GM19463 (cell line): ENCODE measurements around the gene OR10G4.
"Not testable (repeated sequence)": the region's sequence is repeated elsewhere in the genome, so short reads cannot be mapped to it uniquely, and the experiment has no call there.

Source experiments
- ATAC-seq: cut with Tn5 transposase; IDR thresholded peaks from one replicate; pipeline ENCODE4 v1.9.1; 2021; ENCODE audit warnings: mild to moderate bottlenecking, moderate library complexity; ENCODE audit not compliant: unreplicated experiment

OR10G4 gene, protein sequence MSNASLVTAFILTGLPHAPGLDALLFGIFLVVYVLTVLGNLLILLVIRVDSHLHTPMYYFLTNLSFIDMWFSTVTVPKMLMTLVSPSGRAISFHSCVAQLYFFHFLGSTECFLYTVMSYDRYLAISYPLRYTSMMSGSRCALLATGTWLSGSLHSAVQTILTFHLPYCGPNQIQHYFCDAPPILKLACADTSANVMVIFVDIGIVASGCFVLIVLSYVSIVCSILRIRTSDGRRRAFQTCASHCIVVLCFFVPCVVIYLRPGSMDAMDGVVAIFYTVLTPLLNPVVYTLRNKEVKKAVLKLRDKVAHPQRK

DNA sequence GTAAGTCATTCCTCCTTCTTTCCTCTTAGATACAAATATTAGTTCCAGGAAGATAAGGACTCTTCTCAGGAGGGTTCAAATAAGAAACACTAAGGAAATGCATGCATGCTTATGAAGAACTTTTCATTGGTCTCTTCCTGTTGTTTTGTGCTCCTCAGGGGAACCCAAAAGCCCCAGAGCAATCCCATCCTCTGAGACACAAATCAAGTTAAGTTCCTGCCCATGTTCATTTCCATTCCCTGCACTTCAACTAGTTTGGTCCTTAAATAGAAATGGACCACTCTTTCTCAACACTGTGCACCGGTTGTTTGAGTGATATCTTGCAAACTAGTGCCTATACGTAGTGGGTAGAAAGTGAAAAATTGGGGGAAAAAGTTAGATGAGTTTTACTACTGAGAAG lies at the start of gene OR10G4:
TSS of gene OR10G4 (plus strand) at position 301 of the 400 bp plus-strand sequence. CDS start 2,578 bp downstream, outside the sequence.
- ATAC-seq = no peak

DNA sequence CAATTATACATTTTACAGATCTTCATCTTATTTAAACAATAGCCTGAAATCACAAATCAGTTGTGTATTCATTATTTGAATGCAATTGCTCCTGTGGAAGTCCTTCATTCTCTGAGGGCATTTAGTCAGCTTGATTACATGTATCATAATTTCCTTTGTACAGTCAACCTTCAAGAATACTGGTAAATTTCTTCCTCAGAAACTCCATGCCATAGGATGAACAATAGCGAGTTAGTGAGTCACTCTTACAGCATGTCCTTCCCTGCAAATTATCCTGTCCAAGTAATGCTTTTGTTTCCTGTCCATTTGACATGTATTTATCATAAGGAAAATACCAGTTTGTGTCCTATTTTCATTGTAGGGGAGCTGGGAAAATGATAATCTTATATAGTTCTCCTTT lies 39.0 kb upstream of the OR10G4 start:
- ATAC-seq = no peak

GRCh38 chr11:123976770-123977560 lies 35.8 kb upstream of the OR10G4 start:
- no peak for ATAC-seq

- no peak for ATAC-seq
Measured at GRCh38 chr11:123977731-123978347, 35.0 kb upstream of the OR10G4 start, which contains the start of gene OR10S1. OR10S1 (minus strand) TSS chr11:123977781; CDS start chr11:123977664, 117 bp downstream.

DNA sequence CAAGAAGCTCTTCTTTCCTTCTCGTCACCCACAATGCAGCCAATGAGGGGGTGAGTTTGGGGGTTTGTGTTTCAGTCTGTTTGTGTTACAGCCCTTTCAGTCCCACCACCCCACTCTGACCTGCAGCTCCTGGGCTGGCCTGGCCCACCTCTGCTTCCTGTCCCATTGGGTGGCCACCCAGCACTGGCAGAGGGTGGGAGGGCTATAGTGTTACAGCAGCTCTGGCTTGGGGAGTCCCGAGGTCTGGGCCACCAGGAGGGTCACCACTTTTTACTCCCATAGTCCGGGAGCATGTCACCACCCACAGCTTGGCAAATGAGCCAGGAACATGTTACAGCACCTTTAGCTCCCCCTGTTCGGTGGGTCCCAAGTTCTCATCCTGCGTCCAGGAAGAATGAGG lies 33.5 kb upstream of the OR10G4 start:
- ATAC-seq = no peak

DNA sequence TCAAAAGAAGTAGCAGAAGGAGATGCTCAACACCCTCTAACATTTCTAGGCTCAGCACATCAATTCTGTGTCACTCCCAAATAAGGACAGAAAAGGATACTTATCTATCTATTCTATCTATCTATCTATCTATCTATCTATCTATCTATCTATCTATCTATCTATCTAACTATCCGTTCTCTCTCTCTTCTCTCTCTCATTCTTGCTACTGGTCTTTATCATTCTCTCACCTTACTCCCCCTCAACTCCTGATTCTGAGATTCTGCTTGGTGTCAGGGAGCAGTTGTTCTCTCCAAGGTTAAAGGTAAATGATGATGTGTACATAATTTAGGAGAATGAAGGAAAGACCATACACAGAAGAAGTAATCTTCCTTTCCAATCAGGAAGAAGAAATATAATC lies 17.7 kb upstream of the OR10G4 start, which contains the start of gene OR10G6:
TSS of gene OR10G6 (minus strand) at position 43 of the 400 bp plus-strand sequence. CDS start at position 43, 0 bp downstream.
- no peak for ATAC-seq

DNA sequence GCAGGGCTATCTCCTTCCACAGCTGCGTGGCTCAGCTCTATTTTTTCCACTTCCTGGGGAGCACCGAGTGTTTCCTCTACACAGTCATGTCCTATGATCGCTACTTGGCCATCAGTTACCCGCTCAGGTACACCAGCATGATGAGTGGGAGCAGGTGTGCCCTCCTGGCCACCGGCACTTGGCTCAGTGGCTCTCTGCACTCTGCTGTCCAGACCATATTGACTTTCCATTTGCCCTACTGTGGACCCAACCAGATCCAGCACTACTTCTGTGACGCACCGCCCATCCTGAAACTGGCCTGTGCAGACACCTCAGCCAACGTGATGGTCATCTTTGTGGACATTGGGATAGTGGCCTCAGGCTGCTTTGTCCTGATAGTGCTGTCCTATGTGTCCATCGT lies 3.0 kb downstream of the OR10G4 start:
- ATAC-seq = not testable (repeated sequence)

DNA sequence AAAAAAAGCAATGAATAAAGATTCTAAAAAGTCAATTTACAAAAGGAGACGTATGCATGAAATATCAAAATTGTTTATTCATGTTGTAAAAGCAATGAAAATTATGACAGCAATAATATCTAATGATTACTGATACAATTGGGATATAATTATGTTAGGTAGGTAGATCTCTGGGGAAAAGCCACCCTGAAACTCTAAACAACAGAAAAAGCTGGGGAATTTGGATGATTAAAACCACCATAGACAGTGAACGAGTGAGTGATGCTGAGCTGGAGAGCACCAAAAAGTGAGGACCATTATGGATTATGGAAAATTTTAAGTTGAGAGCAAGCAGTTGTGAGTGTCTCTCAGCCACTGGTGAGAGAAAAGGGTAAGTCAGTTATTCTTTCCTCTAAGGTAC lies 13.7 kb downstream of the OR10G4 start, which contains the start of gene OR10G8:
TSS of gene OR10G8 (plus strand) at position 301 of the 400 bp plus-strand sequence. CDS start 2,825 bp downstream, outside the sequence.
- ATAC-seq = no peak

DNA sequence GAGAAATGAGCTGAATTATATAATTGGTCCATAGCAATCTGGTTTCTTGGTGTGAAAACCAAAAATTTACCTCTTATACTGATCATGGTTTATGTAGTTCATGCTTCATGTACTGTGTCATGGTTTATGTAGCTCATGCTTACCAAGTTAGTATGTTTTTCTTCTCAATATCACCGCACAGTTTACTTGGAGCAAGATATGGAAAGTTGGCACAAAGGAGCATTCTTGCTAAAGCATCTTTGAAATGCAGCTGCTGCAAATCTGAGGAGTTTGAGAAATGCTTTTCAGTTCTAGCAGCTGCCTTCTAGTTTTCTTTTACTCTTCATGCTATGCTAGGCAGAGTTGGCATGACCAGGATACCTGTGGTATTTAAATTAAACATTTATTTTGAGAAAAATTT lies 23.9 kb downstream of the OR10G4 start:
- no peak for ATAC-seq

GRCh38 chr11:124039557-124039956 lies 26.8 kb downstream of the OR10G4 start:
- ATAC-seq = no peak

- no peak for ATAC-seq
Measured at GRCh38 chr11:124041254-124041653, 28.5 kb downstream of the OR10G4 start, which contains the start of gene OR10G7. OR10G7 (minus strand) TSS chr11:124041325; CDS start chr11:124039001, 2,324 bp downstream.

DNA sequence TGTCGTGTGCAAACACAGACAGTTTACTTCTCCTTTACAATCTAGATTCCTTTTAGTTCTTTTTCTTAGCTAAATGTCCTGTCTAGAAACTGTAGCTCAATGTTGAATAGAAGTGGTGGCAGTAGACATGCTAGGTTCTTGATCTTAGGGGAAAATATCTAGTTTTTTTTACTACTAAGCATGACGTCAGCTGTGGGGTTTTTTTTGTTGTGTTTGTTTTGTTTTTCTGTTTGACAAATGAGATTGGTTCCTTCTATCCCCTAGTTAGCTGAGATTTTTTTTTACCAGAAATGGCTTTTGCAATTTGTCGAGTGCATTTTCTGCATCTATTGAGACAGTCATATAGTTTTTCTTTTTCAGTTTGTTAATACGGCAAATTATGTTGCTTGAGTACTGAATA lies 30.6 kb downstream of the OR10G4 start:
- no peak for ATAC-seq

DNA sequence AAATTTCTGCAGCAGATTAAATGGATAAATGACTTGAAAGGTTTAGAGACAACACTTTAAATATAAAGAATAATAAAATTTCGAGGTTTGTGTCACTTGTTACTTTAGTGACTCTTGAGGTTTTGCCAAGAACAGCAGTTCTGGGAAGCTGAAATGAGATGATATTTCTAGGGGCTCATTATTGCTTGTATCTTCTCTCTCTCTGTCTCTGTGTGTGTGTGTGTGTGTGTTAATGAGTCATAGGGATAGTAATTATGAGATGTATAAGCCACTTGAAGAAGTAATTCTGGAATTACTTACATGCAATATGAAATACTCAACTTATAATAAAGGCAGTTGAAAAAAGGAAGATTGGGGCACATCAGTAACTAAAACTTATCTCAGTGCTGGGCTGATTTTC lies 38.0 kb downstream of the OR10G4 start:
- ATAC-seq = no peak

- ATAC-seq = no peak
Measured at GRCh38 chr11:124052966-124053365, 40.2 kb downstream of the OR10G4 start.
